IMR-90 (cell line): ENCODE measurements around the gene HAGH. TPM values are rescaled to one million over a fixed set of nuclear protein-coding genes. Genes with fewer than 3 reads are reported as not detected.

ENCODE experiments used
- ATAC-seq: fragments of 200-7000 bp; cut with Tn5 transposase; 2 replicates; pipeline ENCODE4 v1.9.1; 2020; ENCODE audit warnings: low read depth, mild to moderate bottlenecking, moderate library complexity
- BruUV-seq: library from RNA; stranded (reverse); fragments of 400-500 nt; replicated peaks from 2 replicates; lab custom pipeline; 2021; lab: Mats Ljungman, UMichigan
- CTCF ChIA-PET: fragments of 300-600 bp; formaldehyde crosslinking; extraction: SDS; loops from one replicate; lab custom pipeline; 2021; ENCODE audit warnings: antibody characterized with exemption; lab: Yijun Ruan, JAX
- POLR2A ChIA-PET: fragments of 300-600 bp; sonication (Branson Sonifier 250); formaldehyde crosslinking; loops from one replicate; lab custom pipeline; 2022; ENCODE audit warnings: antibody characterized with exemption; ENCODE audit not compliant: unreplicated experiment; lab: Charles Lee
- DNase-seq: peaks from one replicate; pipeline ENCODE4 v3.0.0; 2013
- H2AFZ ChIP-seq: replicated peaks from 2 replicates; pipeline ENCODE3; 2013; ENCODE audit warnings: low read length, mild to moderate bottlenecking; ENCODE audit not compliant: poor library complexity
- H2AK5ac ChIP-seq: 2 replicates; pipeline ENCODE4 v1.6.1; 2013; ENCODE audit warnings: low read depth, low read length, inconsistent platforms
- H2AK9ac ChIP-seq: replicated peaks from 2 replicates; pipeline ENCODE3; 2013; ENCODE audit warnings: mild to moderate bottlenecking, low read depth, low read length, moderate library complexity; ENCODE audit not compliant: poor library complexity
- H2BK120ac ChIP-seq: 2 replicates; pipeline ENCODE4 v1.6.1; 2013; ENCODE audit warnings: low read depth, low read length, inconsistent platforms
- H2BK15ac ChIP-seq: 3 replicates; pipeline ENCODE4 v1.6.1; 2013; ENCODE audit warnings: low read depth, low read length, inconsistent platforms
- H2BK20ac ChIP-seq: 2 replicates; pipeline ENCODE4 v1.6.1; 2013; ENCODE audit warnings: low read depth, mild to moderate bottlenecking, inconsistent platforms, low read length, moderate library complexity
- H2BK5ac ChIP-seq: 2 replicates; pipeline ENCODE4 v1.6.1; 2013; ENCODE audit warnings: mild to moderate bottlenecking, low read depth, low read length, inconsistent platforms; ENCODE audit not compliant: poor library complexity, severe bottlenecking
- H3K14ac ChIP-seq: replicated peaks from 2 replicates; pipeline ENCODE4 v1.6.1; 2013; ENCODE audit warnings: low read depth, low read length, inconsistent platforms
- H3K18ac ChIP-seq: 2 replicates; pipeline ENCODE4 v1.6.1; 2013; ENCODE audit warnings: low read depth, low read length, control low read depth
- H3K23ac ChIP-seq: 2 replicates; pipeline ENCODE4 v1.6.1; 2013; ENCODE audit warnings: low read depth, low read length, inconsistent platforms
- H3K27ac ChIP-seq: 2 replicates; pipeline ENCODE4 v1.5.1; 2013; ENCODE audit warnings: mild to moderate bottlenecking, control low read depth, low read length; ENCODE audit not compliant: insufficient read depth
- H3K27me3 ChIP-seq: 2 replicates; pipeline ENCODE4 v1.6.1; 2013; ENCODE audit warnings: low read length; ENCODE audit not compliant: control insufficient read depth, insufficient read depth
- H3K36me3 ChIP-seq: 2 replicates; pipeline ENCODE4 v1.6.1; 2013; ENCODE audit warnings: low read length, mixed read lengths; ENCODE audit not compliant: control insufficient read depth, insufficient read depth
- H3K4ac ChIP-seq: 2 replicates; pipeline ENCODE4 v1.6.1; 2013; ENCODE audit warnings: low read depth, low read length, inconsistent platforms
- H3K4me1 ChIP-seq: 2 replicates; pipeline ENCODE4 v1.6.1; 2013; ENCODE audit warnings: low read length, mixed read lengths; ENCODE audit not compliant: control insufficient read depth, insufficient read depth
- H3K4me2 ChIP-seq: 2 replicates; pipeline ENCODE4 v1.6.1; 2013; ENCODE audit warnings: low read depth, mild to moderate bottlenecking, control low read depth, low read length, moderate library complexity
- H3K4me3 ChIP-seq: 2 replicates; pipeline ENCODE4 v1.5.1; 2013; ENCODE audit warnings: low read depth, mild to moderate bottlenecking, control low read depth, low read length, moderate library complexity; ENCODE audit not compliant: insufficient read depth
- H3K56ac ChIP-seq: 2 replicates; pipeline ENCODE4 v1.6.1; 2013; ENCODE audit warnings: low read length, inconsistent platforms; ENCODE audit not compliant: insufficient read depth; ENCODE audit errors: extremely low read depth
- H3K79me1 ChIP-seq, 2 experiments: 2 replicates each; pipeline ENCODE4 v1.6.1; 2013; ENCODE audit warnings: low read length in 2 of 2, inconsistent platforms in 1 of 2, low read depth in 1 of 2
- H3K9ac ChIP-seq: 2 replicates; pipeline ENCODE4 v1.6.1; 2013; ENCODE audit warnings: low read depth, low read length, control low read depth
- H3K9me1 ChIP-seq: 2 replicates; pipeline ENCODE4 v1.6.1; 2013; ENCODE audit warnings: low read length, inconsistent platforms; ENCODE audit not compliant: insufficient read depth
- H3K9me3 ChIP-seq: 2 replicates; pipeline ENCODE4 v1.6.1; 2013; ENCODE audit warnings: low read length; ENCODE audit not compliant: control insufficient read depth, insufficient read depth
- H4K20me1 ChIP-seq: 2 replicates; pipeline ENCODE4 v1.6.1; 2013; ENCODE audit warnings: low read length, inconsistent platforms; ENCODE audit not compliant: insufficient read depth
- H4K5ac ChIP-seq: 2 replicates; pipeline ENCODE4 v1.6.1; 2013; ENCODE audit warnings: mild to moderate bottlenecking, low read depth, low read length, control low read depth
- H4K8ac ChIP-seq, 2 experiments: 2 replicates each; pipeline ENCODE4 v1.6.1; 2013; ENCODE audit warnings: low read depth in 2 of 2, low read length in 2 of 2, control low read depth in 1 of 2, inconsistent platforms in 1 of 2
- H4K91ac ChIP-seq: 2 replicates; pipeline ENCODE4 v1.6.1; 2013; ENCODE audit warnings: low read depth, low read length, inconsistent platforms; ENCODE audit not compliant: insufficient read depth
- FOS ChIP-seq: fragments of 150-350 bp; IDR thresholded peaks from 2 replicates; pipeline ENCODE4 v1.6.1; 2016; ENCODE audit warnings: low read depth, low read length
- WGBS, 2 experiments: methylation state at CpG; one replicate each; pipeline versions ENCODE4 v1.1.5 to v1.1.7; 2013; ENCODE audit warnings: missing lambda C conversion rate in 2 of 2; ENCODE audit not compliant: insufficient read length in 1 of 2; ENCODE audit errors: extremely low coverage in 2 of 2; 5-methylcytosine and 5-hydroxymethylcytosine counted together
- dilution Hi-C: fragments of 300-500 bp; cut with HindIII; formaldehyde crosslinking; loops from one replicate; pipeline ENCODE4 v1.14.3; 2018; ENCODE audit warnings: low sequenced_read_pairs; ENCODE audit not compliant: unreplicated experiment
- in situ Hi-C: fragments of 300-500 bp; cut with MboI; formaldehyde crosslinking; loops from 3 replicates; pipeline ENCODE4 v1.14.3; 2019; ENCODE audit warnings: low sequenced_read_pairs, inconsistent platforms, mixed read lengths
- intact Hi-C: fragments of 100-400 bp; cut with micrococcal nuclease; formaldehyde crosslinking; loops from 2 replicates; pipeline ENCODE4 v1.10.0; 2022
- polyA plus RNA-seq, 3 experiments: library from polyadenylated mRNA; depleted of rRNA; stranded (reverse); fragments of >200 nt; gene quantifications; 2 replicates each; pipeline ENCODE4 v1.2.3, GENCODE V29; 2012; ENCODE audit warnings: low replicate concordance in 1 of 3
- total RNA-seq: library from RNA; depleted of rRNA; stranded (reverse); fragments of >200 nt; gene quantifications from 2 replicates; pipeline ENCODE4 v1.2.3, GENCODE V29; 2012

Gene HAGH
- total and polyA plus RNA-seq, 2 of the 4 experiments (the other 2 are of a cell fraction): 30.8 to 52.2 TPM

DNA sequence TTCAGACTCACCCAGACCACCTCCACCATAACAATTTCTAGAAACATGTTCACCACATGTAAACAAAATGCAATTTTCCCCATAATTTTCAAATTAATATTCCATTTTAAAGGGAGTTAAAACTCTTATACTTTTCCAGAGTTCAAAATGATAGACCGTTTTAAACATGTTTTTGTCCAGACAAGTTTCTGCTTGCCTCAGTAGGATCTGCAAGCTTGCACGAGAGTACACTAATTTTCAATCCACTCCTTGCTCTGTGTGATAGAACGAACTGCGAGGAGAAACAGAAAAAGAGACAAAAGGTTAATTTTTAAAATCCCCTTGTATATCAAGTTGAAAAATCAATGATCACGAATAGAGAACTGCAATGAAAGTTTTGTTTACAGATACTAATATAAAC, 7.5 kb upstream of the HAGH start:
- Histone ChIP-seq H2BK120ac (no peak overlapping the region), H3K9ac (no peak overlapping the region), H2BK5ac (no peak overlapping the region), H3K4ac (no peak overlapping the region), H4K5ac (no peak overlapping the region), H2AK5ac (no peak overlapping the region), H4K91ac (no peak overlapping the region), H2AFZ (no peak overlapping the region), H3K4me1 (no peaks in the 10 kb centered on the region), H4K20me1 (peaks cover 8% of the 10 kb centered on the region; the same call in 1 of the 2 replicates), H3K79me1 (peaks cover 6 to 19% of the 10 kb centered on the region in 2 experiments; a peak in 3 of 4 replicates), H4K8ac (no peak overlapping the region), H3K27me3 (no peaks in the 10 kb centered on the region), H2BK15ac (no peak overlapping the region), H2BK20ac (no peak overlapping the region), H3K4me2 (no peak overlapping the region), H2AK9ac (no peak overlapping the region), H3K23ac (no peak overlapping the region), H3K18ac (no peak overlapping the region), H3K4me3 (no peak overlapping the region), H3K14ac (no peak overlapping the region), H3K9me1 (peaks cover 8% of the 10 kb centered on the region), H3K36me3 (peaks cover 7% of the 10 kb centered on the region), H3K27ac (no peak overlapping the region), H3K56ac (no peak overlapping the region; the same call in 1 of the 2 replicates), H3K9me3 (no peaks in the 10 kb centered on the region)
- ChIA-PET POLR2A (no interaction called here), CTCF (no interaction called here)
- dilution Hi-C loops: no loop called here
- ATAC-seq (no peak), DNase-seq (no peak)
- no peak for TF ChIP-seq FOS
- in situ Hi-C loops: no loop called here
- intact Hi-C loops: no loop called here
- BruUV-seq: no TSS peak
- WGBS, 2 experiments: no CpG with 5 or more reads among the region's 5 CpGs
